ENCODE data around the gene DNAJC5. TPM values are rescaled to one million over a fixed set of nuclear protein-coding genes. Genes with fewer than 3 reads are reported as not detected.
"Not testable (repeated sequence)": the region's sequence is repeated elsewhere in the genome, so short reads cannot be mapped to it uniquely, and the experiment has no call there.

DNAJC5 gene, protein sequence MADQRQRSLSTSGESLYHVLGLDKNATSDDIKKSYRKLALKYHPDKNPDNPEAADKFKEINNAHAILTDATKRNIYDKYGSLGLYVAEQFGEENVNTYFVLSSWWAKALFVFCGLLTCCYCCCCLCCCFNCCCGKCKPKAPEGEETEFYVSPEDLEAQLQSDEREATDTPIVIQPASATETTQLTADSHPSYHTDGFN
- polyA plus RNA-seq (ENCODE audit: low read depth in 6 of 6): 1 to 10 TPM in 5 of 6 donors, under 1 TPM in 1; 0.23 to 4.2 (median 3.3) TPM

DNA sequence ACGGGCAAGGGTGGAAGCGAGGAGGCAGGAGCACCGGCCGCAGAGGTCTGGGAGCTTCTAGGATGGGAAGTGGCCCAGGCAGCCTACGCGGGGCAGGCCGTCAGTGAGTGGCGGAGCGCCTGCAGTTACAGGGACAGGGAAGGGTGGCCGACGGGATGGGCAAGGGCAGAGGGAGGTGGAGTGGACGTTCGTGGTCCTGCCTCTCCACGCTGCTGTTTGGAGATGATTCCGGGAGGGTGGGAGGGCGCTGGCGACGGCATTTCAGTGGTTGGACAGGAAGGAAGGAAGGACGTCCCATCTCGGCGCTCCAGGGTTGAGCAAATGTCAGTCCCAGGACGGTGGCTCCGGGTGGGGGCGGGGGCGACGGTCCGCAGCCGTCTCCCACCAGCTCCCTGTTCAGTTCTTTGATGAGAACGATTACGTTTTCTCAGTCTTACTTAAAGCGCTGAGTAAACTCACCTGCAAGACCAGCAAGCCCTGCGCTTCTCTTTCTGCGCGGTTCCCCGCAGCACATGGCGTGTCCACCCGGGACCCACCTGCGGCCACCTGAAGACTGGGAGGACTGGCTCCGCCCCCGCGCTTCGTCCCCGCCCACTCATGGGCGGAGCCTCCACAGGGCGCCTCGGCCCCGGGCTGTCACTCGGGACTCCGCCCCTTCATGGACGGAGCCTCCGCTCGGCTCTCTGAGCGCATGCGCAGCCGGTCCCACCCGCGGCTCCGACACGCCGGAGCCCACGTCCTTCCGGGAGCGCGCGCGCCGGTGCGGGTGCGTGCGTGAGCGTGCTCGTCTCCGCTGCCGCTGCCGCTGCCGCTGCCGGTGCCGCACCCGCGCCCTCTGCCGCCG lies at the start of gene DNAJC5:
TSS of gene DNAJC5 (plus strand) at position 769 of the 844 bp plus-strand sequence. CDS start 33,220 bp downstream, outside the sequence.
- no peaks in the 10 kb centered on the region for H3K27me3 Mint-ChIP-seq
- no peaks in the 10 kb centered on the region for H3K9me3 Mint-ChIP-seq
- ATAC-seq (ENCODE audit: low read depth in 2 of 2): peak; percentile 74 to 84
- no peaks in the 10 kb centered on the region for H3K36me3 Mint-ChIP-seq
- DNase-seq: peak; percentile 98
- peak within 1 kb of the TSS; percentile 83 to 97 (median 96) for H3K27ac Mint-ChIP-seq
- peak within 1 kb of the TSS; percentile 83 to 96 (median 90) for H3K4me3 Mint-ChIP-seq
- H3K4me1 Mint-ChIP-seq: peaks cover 21 to 48% (median 40%) of the 10 kb centered on the region in 3 donors

DNA sequence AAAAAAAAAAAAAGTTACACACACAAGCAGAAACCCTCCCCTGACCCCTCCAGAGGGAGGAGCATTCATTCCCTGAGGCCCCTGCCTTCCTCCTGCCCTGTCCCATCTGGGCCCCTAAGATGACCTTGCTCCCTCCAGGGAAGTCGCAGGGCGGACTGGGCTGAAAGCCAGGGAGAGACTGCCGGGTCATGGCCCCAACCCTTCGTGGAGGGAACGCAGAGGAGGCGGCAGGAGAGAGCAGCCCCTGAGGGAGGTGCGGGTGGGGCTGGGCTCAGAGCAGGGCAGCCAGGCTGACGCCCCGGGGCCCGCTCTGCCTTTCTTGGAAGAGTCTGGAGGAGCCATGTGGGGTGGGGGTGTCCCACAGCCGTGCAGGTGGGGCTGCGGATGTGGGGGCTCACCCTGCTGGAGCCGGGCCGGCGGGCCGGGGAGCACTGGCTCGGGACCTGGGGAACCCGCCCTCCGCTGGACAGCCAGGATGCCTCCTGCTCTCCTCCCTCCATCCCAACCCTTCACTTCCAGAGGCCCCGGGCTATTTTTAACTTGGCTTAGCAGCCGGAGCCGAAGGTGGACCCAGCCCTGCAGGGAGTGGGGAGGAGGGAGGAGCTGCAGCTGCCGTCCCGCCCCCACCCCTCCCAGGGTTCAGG lies 48.7 kb upstream of the DNAJC5 start:
- Mint-ChIP-seq H3K27me3 (peaks cover 14 to 50% (median 33%) of the 10 kb centered on the region in 3 donors), H3K27ac (peak overlapping the region in 1 of 6 donors; percentile 59), H3K9me3 (no peaks in the 10 kb centered on the region), H3K4me1 (peaks cover 29 to 37% (median 31%) of the 10 kb centered on the region in 3 donors), H3K36me3 (no peaks in the 10 kb centered on the region), H3K4me3 (no peak overlapping the region)
- no peak for ATAC-seq (ENCODE audit: low read depth in 2 of 2)
- DNase-seq: no peak

DNA sequence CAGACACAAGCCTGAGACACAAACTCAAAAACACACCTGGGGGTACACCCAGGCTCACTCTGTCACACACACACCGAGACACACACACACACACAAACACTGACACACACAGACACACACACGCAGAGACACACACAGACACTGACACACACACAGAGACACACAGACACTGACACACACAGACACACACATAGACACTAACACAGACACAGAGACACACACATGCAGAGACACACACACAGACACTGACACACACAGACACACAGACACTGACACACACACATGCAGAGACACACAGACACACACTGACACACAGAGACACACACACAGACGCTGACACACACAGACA lies 48.1 kb upstream of the DNAJC5 start:
- ATAC-seq (ENCODE audit: low read depth in 2 of 2) (no peak), DNase-seq (no peak)
- no peak overlapping the region for H3K4me3 Mint-ChIP-seq
- no peaks in the 10 kb centered on the region for H3K9me3 Mint-ChIP-seq
- peaks cover 15 to 54% (median 35%) of the 10 kb centered on the region in 3 donors for H3K27me3 Mint-ChIP-seq
- peaks cover 27 to 38% (median 29%) of the 10 kb centered on the region in 3 donors for H3K4me1 Mint-ChIP-seq
- H3K36me3 Mint-ChIP-seq: no peaks in the 10 kb centered on the region
- no peak overlapping the region for H3K27ac Mint-ChIP-seq

DNA sequence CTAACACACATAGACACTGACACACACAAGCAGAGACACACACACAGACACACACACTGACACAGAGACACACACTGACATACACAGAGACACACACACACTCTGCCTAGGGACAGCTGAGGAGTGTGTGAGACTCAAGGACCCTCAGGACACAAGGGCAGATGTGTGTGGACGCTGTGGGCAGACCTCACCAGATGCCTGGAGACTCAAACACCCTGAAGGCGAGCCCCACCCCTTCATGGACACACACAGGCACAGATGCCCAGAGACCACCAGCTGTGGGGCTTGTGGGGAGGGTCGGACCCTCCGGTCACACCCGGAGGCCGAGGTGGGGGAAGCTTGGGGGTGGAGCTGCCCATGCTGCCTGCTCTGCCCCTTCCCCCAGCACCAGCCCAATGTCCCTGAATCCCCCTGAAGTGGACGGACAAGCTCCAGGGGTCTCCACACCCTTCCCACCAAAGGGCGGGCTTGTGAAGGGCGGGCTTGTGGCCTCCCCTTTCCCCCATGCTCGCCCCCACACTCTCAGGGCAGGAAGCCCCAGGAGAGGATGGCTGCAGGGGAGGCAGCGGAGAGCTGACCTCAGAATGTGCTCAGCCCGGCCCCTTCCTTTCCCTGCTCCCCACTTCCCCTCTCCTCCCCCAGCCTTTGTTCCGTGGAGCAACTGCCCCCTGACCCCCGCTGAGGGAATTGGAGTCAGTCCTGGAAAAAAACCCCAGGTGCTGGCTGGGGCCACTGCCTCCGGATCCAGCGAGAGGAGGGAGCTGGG lies 47.5 kb upstream of the DNAJC5 start:
- Mint-ChIP-seq H3K27me3 (peaks cover 14 to 55% (median 35%) of the 10 kb centered on the region in 3 donors), H3K27ac (no peak overlapping the region), H3K36me3 (no peaks in the 10 kb centered on the region), H3K9me3 (peaks cover 0 to 2% (median 0%) of the 10 kb centered on the region in 7 donors), H3K4me1 (peaks cover 22 to 32% (median 24%) of the 10 kb centered on the region in 3 donors), H3K4me3 (no peak overlapping the region)
- ATAC-seq (ENCODE audit: low read depth in 2 of 2) (no peak), DNase-seq (no peak)

DNA sequence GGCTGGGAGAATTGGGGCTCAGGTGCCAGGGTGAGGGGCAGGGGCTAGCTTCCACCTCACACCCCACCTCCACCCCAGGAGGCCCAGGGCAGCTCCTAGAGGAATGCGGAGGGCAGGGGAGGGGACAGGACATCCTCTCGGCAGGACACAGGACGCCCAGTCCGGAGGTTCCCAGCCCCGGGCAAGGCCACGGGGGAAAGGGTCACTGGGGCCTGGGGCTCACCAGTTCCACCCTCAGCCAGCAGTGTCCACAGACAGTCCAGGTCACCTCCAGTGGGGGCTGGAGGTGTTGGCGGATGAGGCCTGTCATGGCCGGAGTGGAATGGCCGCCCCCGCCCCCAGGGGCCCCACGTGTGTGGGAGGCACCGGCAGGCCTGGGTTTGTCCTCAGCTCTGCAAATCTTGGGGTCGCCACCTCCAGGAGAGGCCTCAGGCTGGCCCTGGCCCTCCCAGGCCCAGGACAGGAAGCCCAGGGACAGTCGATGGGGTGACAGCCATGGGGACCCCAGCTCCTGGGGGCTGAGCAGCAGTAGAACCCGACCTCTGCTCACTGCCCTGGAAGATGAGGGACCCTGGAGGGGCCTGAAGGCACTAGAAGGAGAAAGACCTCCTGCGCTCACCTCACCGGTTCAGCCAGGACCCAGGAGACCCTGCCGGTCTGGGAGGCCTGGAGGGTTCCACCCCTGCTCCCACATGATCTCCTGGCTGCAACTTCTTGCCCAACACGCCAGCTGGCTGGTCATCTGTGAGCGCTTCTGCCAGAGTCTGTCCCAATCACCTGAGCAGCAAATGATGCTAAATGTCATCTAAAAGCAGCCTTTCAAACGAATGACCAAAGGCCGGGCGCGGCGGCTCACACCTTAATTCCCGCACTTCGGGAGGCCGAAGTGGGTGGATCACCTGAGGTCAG lies 46.7 kb upstream of the DNAJC5 start:
- H3K9me3 Mint-ChIP-seq: peaks cover 0 to 2% (median 0%) of the 10 kb centered on the region in 7 donors
- ATAC-seq (ENCODE audit: low read depth in 2 of 2) (no peak), DNase-seq (no peak)
- peaks cover 14 to 56% (median 33%) of the 10 kb centered on the region in 3 donors for H3K27me3 Mint-ChIP-seq
- no peak overlapping the region for H3K27ac Mint-ChIP-seq
- no peak overlapping the region for H3K4me3 Mint-ChIP-seq
- H3K4me1 Mint-ChIP-seq: peaks cover 20 to 24% (median 22%) of the 10 kb centered on the region in 3 donors
- no peaks in the 10 kb centered on the region for H3K36me3 Mint-ChIP-seq

DNA sequence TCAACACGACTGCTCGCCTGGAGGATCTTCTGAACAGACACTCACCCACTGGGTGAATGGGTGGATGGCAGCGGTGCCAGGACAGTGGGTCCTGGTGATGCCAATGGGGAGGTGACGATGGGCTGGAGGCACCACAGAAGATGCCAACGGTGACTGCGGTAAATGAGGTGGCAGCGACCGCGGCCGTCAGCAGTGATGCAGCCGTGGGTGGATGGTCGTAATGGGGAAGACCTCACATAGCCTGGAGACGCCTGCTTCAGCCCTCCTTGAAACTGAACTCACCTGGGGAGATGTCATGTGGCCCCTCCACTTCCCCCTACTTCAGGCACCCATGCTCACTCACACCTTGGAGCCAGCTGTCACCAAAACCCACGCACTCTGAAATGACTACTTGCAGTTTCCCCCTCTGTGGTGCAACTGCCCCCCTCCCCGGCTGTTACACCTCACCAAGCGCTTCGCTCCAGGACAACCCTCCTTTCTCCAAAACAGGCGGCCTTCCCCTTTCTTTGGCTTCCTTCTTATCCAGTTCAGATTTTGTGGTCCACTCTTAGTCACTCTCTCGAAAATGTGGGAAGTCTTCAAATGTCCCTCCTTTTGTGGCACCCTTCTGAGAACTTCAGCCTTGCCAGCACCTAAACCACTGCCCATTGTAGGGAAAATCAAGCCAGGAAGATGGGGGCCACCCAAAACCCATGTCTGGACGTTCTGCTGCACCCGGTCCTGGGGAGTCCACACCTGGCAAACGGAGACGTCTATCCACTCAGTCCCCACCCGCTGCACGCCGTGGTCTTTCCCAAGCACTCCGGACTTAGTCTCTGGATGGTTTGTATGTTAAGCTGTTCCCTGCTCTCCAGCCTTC lies 44.0 kb upstream of the DNAJC5 start:
- peaks cover 14 to 30% (median 22%) of the 10 kb centered on the region in 3 donors for H3K27me3 Mint-ChIP-seq
- peaks cover 0 to 2% (median 0%) of the 10 kb centered on the region in 7 donors for H3K9me3 Mint-ChIP-seq
- H3K4me1 Mint-ChIP-seq: peaks cover 12 to 17% (median 13%) of the 10 kb centered on the region in 3 donors
- no peaks in the 10 kb centered on the region for H3K36me3 Mint-ChIP-seq
- ATAC-seq (ENCODE audit: low read depth in 2 of 2) (peak; percentile 78 to 85), DNase-seq (peak; percentile 46)
- peak overlapping the region in 3 of 6 donors; percentile 75 to 95 (median 81) for H3K27ac Mint-ChIP-seq
- no peak overlapping the region for H3K4me3 Mint-ChIP-seq

DNA sequence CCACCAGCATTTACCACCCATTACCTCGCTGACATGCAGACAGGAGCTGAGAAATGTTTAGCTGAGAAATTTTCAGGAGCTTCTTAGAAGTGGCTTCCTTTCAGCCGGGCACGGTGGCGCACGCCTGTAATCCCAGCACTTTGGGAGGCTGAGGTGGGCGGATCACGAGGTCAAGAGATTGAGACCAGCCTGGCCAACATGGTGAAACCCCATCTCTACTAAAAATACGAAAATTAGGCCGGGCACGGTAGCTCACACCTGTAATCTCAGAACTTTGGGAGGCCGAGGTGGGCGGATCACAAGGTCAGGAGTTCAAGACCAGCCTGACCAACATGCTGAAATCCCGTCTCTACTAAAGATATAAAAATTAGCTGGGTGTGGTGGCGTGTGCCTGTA lies 43.4 kb upstream of the DNAJC5 start:
- Mint-ChIP-seq H3K4me1 (peaks cover 8 to 17% (median 13%) of the 10 kb centered on the region in 3 donors), H3K27me3 (peaks cover 14 to 25% (median 22%) of the 10 kb centered on the region in 3 donors), H3K4me3 (peak overlapping the region in 1 of 8 donors; percentile 22)
- not testable (repeated sequence) for DNase-seq; H3K27ac Mint-ChIP-seq; ATAC-seq (ENCODE audit: low read depth in 2 of 2); H3K36me3 Mint-ChIP-seq; H3K9me3 Mint-ChIP-seq

DNA sequence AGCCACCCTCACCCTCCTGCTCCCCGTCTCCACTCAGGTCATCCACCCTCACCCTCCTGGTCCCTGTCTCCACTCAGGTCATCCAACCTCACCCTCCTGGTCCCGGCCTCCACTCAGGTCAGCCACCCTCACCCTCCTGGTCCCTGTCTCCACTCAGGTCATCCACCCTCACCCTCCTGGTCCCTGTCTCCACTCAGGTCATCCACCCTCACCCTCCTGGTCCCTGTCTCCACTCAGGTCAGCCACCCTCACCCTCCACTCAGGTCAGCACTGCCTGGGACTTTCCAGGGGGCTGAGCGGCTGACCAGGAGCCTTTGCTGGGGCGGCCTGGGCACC lies 41.2 kb upstream of the DNAJC5 start:
- H3K4me1 Mint-ChIP-seq: peaks cover 24 to 39% (median 33%) of the 10 kb centered on the region in 3 donors
- H3K4me3 Mint-ChIP-seq; H3K36me3 Mint-ChIP-seq; ATAC-seq (ENCODE audit: low read depth in 2 of 2); DNase-seq; H3K9me3 Mint-ChIP-seq: not testable (repeated sequence)
- H3K27ac Mint-ChIP-seq: peak overlapping the region in 2 of 6 donors; percentile 26 to 59
- H3K27me3 Mint-ChIP-seq: peaks cover 14 to 25% (median 22%) of the 10 kb centered on the region in 3 donors

DNA sequence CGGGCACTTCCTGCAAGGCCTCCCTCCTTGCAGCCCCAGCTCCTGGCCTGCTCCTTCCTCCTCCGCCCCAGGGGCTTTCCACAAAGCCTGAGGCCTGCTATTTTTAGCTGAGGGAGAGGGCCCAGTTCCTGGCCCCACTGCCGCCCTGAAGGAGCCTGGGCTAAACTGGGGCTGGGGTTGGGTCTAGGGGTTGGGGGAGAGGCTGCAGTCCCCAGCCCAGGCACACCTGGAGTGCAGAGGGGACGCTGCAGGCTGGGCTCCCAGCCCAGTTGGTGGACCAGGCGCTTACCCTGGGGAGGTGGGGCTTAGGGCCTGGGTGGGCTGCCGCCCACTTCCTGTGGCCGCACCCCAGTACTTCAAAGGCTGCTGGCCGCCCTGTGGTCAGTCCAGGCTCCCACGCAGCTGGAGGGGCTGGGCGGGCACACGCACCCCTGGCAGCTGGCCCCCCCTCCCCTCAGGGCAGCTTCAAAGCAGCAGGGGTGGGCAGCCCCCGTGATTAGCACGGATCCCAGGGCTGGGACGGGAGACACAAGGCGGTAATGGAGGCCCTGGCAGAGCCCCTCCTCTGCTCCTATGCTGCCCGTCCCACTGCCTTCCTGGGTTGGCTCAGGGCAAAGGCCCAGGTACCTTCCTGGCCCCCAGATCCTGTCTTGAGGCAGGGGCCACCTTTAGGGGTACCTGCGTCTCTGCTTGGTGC lies 40.7 kb upstream of the DNAJC5 start:
- no peak overlapping the region for H3K4me3 Mint-ChIP-seq
- H3K27me3 Mint-ChIP-seq: peaks cover 14 to 25% (median 22%) of the 10 kb centered on the region in 3 donors
- no peak for DNase-seq
- H3K9me3 Mint-ChIP-seq: peaks cover 0 to 2% (median 0%) of the 10 kb centered on the region in 7 donors
- H3K36me3 Mint-ChIP-seq: no peaks in the 10 kb centered on the region
- H3K4me1 Mint-ChIP-seq: peaks cover 28 to 43% (median 39%) of the 10 kb centered on the region in 3 donors
- ATAC-seq (ENCODE audit: low read depth in 2 of 2): no peak
- H3K27ac Mint-ChIP-seq: peak overlapping the region in 1 of 6 donors; percentile 59

DNA sequence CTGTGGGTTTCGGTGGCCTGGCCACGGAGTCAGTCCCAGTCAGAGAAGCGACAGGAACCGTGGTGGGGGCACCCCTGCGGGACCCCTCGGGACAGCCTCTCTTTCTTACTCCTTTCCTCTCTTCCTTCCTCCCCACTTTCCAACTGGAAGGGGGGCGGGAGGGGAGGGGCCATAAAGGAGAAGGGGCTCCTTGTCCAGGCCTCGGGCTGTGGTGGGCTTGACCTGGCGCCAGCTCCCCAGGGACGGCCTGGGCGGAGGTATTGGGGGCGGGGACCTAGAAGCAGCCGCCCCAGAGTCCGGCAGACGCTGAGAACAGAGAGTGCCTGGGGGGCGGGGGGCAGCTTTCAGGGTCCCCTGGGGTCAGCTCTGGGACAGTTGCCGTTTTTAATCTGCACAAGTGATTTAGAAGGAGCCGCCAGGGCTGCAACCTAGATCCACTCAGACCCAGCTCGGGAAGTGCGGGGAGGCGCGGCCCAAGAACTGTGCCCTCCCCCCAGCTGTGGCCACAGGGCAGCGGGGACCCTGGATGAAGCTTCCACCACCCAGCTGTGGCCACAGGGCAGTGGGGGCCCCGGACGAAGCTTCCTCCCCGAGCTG lies 40.1 kb upstream of the DNAJC5 start:
- Mint-ChIP-seq H3K4me3 (no peak overlapping the region), H3K9me3 (peaks cover 0 to 2% (median 0%) of the 10 kb centered on the region in 7 donors), H3K27me3 (peaks cover 14 to 25% (median 22%) of the 10 kb centered on the region in 3 donors), H3K4me1 (peaks cover 28 to 45% (median 43%) of the 10 kb centered on the region in 3 donors), H3K27ac (no peak overlapping the region), H3K36me3 (no peaks in the 10 kb centered on the region)
- ATAC-seq (ENCODE audit: low read depth in 2 of 2) (no peak), DNase-seq (no peak)
